Transverse colon (tissue), 4 donors: ENCODE data around the gene ST6GAL1.

ENCODE experiments used
- CTCF ChIP-seq, 5 experiments: fragments of 200-600 bp in 3 of 5; fragments of 450-650 bp in 2 of 5; sonication (generic) in 3 of 5; IDR thresholded peaks; 1 replicate in 2 of 5; 2 replicates in 3 of 5; pipeline ENCODE4 v1.5.1; 2016 to 2017; ENCODE audit warnings: antibody characterized with exemption in 5 of 5, inconsistent platforms in 3 of 5, mild to moderate bottlenecking in 2 of 5, moderate library complexity in 1 of 5
- EP300 ChIP-seq: sonication (generic); formaldehyde crosslinking; IDR thresholded peaks from one replicate; pipeline ENCODE4 v1.6.1; 2017; ENCODE audit warnings: antibody characterized with exemption, low read depth
- POLR2A ChIP-seq: fragments of 450-650 bp; IDR thresholded peaks from one replicate; pipeline ENCODE4 v1.6.1; 2016; ENCODE audit warnings: antibody characterized with exemption, mild to moderate bottlenecking, moderate library complexity
- POLR2AphosphoS5 ChIP-seq, 3 donors: sonication (generic); formaldehyde crosslinking; IDR thresholded peaks; one replicate each; pipeline ENCODE4 v1.6.1; 2016; ENCODE audit warnings: antibody characterized with exemption in 3 of 3

- TF ChIP-seq POLR2A = no peak
- no peak for TF ChIP-seq CTCF (IDR thresholded peaks at IDR 0.05)
- TF ChIP-seq EP300 = no peak
- no peak for TF ChIP-seq POLR2AphosphoS5 (IDR thresholded peaks at IDR 0.05)
These were observed 56.1 kb downstream of the ST6GAL1 start for GRCh38 chr3:186986406-186986805.
